Astrocyte (in vitro differentiated cells and primary cell): ENCODE data around the gene NECTIN1.

Experiments used
- EZH2 ChIP-seq: IDR thresholded peaks from 2 replicates; pipeline ENCODE4 v1.6.1; 2012; ENCODE audit warnings: mild to moderate bottlenecking, low read length, inconsistent platforms; ENCODE audit not compliant: insufficient read depth
- TF ChIP-seq, protein P1 (sequence below): IDR thresholded peaks from 2 replicates; pipeline ENCODE4 v1.5.1; 2011; ENCODE audit warnings: low read depth, mild to moderate bottlenecking, inconsistent platforms, low read length, moderate library complexity; ENCODE audit not compliant: insufficient read depth

DNA sequence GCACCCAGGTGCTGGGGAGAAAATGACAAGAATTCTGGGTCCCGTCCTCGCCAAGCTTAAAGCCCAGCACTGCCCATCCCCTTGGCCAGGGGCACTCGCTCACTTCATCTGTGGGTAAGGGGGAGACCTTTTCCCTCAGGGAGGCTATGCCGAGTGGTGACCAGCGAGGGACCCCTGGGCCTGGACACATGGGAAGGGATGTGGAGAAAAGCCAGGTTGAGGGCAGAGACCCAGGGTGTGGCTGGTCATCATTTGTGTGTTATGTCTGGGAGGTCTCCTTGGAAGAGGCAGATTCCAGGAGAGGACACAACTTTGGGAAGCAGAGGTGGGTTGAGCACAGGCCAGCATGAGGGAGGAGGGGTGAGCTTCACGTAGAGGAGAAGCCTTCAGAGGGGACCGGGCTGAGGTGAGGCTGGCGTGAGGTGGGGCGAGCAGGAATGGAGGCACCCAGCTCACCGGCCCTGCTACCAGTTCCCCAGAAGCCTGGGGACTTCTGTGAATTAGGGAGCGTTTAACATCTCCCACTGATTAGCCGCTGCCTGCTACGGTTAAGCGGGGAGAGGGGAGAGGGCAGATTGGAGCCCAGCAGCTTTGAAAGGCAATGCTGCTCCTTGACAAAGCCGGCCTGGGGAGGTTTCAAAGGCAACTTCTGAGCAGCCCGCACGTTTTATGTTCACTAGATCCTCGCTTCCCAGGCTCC, 25.8 kb upstream of the NECTIN1 start:
- TF ChIP-seq, protein P1, sequence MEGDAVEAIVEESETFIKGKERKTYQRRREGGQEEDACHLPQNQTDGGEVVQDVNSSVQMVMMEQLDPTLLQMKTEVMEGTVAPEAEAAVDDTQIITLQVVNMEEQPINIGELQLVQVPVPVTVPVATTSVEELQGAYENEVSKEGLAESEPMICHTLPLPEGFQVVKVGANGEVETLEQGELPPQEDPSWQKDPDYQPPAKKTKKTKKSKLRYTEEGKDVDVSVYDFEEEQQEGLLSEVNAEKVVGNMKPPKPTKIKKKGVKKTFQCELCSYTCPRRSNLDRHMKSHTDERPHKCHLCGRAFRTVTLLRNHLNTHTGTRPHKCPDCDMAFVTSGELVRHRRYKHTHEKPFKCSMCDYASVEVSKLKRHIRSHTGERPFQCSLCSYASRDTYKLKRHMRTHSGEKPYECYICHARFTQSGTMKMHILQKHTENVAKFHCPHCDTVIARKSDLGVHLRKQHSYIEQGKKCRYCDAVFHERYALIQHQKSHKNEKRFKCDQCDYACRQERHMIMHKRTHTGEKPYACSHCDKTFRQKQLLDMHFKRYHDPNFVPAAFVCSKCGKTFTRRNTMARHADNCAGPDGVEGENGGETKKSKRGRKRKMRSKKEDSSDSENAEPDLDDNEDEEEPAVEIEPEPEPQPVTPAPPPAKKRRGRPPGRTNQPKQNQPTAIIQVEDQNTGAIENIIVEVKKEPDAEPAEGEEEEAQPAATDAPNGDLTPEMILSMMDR, result no peak
- no peak for TF ChIP-seq EZH2
